HepG2 (cell line): Measurements from ENCODE around the gene CCDC102B.

Source experiments
- ESRRA ChIP-seq: sonication (generic); formaldehyde crosslinking; IDR thresholded peaks from 2 replicates; pipeline ENCODE4 v1.5.1; 2020; ENCODE audit warnings: mild to moderate bottlenecking, low read depth, missing genetic modification reagents
- POLR2AphosphoS5 ChIP-seq: IDR thresholded peaks from 2 replicates; pipeline ENCODE4 v1.6.1; 2012; ENCODE audit warnings: low read depth, low read length
- TF ChIP-seq, protein P1 (sequence below): sonication (generic); formaldehyde crosslinking; IDR thresholded peaks from 2 replicates; pipeline ENCODE4 v1.5.0; 2020; ENCODE audit warnings: mild to moderate bottlenecking, missing genetic modification reagents, moderate library complexity

DNA sequence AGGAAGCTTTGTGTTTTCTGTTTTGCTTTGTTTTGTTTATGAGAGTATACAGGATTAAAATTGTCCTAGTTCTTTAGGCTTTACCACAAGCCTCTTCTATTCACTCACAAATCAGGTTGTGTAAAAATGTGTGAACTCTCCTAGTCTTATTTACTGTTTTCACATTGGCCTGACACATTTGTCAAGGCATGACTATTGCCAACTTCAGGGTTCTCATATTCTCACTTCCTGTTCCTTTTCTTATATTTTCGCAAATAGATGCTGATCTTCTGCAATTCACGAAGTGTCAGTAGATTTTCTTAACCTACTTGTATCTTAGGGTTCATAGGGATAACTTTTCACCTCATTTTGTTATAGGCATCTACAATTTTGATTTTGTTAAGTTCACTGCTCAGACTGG is 67.1 kb downstream of the CCDC102B start:
- TF ChIP-seq, protein P1, sequence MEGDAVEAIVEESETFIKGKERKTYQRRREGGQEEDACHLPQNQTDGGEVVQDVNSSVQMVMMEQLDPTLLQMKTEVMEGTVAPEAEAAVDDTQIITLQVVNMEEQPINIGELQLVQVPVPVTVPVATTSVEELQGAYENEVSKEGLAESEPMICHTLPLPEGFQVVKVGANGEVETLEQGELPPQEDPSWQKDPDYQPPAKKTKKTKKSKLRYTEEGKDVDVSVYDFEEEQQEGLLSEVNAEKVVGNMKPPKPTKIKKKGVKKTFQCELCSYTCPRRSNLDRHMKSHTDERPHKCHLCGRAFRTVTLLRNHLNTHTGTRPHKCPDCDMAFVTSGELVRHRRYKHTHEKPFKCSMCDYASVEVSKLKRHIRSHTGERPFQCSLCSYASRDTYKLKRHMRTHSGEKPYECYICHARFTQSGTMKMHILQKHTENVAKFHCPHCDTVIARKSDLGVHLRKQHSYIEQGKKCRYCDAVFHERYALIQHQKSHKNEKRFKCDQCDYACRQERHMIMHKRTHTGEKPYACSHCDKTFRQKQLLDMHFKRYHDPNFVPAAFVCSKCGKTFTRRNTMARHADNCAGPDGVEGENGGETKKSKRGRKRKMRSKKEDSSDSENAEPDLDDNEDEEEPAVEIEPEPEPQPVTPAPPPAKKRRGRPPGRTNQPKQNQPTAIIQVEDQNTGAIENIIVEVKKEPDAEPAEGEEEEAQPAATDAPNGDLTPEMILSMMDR = no peak
- no peak for TF ChIP-seq POLR2AphosphoS5
- TF ChIP-seq ESRRA (CRISPR knock-in tag) = no peak
